WTC11 (cell line): ENCODE results near the gene VSIG2. TPM values are rescaled to one million over a fixed set of nuclear protein-coding genes. Genes with fewer than 3 reads are reported as not detected.

Source experiments
- ATAC-seq: fragments of 200-7000 bp; cut with Tn5 transposase; 2 replicates; pipeline ENCODE4 v1.10.0; 2021; ENCODE audit warnings: mild to moderate bottlenecking, moderate library complexity
- CTCF ChIA-PET: fragments of 300-600 bp; sonication (Branson Sonifier 250); formaldehyde crosslinking; loops from one replicate; lab custom pipeline; 2021; ENCODE audit warnings: antibody characterized with exemption; lab: Charles Lee
- POLR2A ChIA-PET: fragments of 350-600 bp; sonication (Branson Sonifier 250); formaldehyde crosslinking; loops from one replicate; lab custom pipeline; 2021; ENCODE audit warnings: antibody characterized with exemption; lab: Charles Lee
- DNase-seq: peaks from one replicate; pipeline ENCODE4 v3.0.0; 2021; ENCODE audit warnings: low spot score
- H3K27ac Mint-ChIP-seq: 2 replicates; pipeline ENCODE4 v1.8.0; 2021; ENCODE audit warnings: mixed read lengths
- H3K27me3 Mint-ChIP-seq: 2 replicates; pipeline ENCODE4 v1.8.0; 2021; ENCODE audit warnings: low read depth, mild to moderate bottlenecking, moderate library complexity, mixed read lengths
- H3K36me3 Mint-ChIP-seq: 2 replicates; pipeline ENCODE4 v1.8.0; 2021; ENCODE audit warnings: mixed read lengths
- H3K4me1 Mint-ChIP-seq: 2 replicates; pipeline ENCODE4 v1.8.0; 2022; ENCODE audit warnings: mixed read lengths
- H3K4me3 Mint-ChIP-seq: 2 replicates; pipeline ENCODE4 v1.8.0; 2021; ENCODE audit warnings: mild to moderate bottlenecking, moderate library complexity, mixed read lengths
- H3K9me3 Mint-ChIP-seq: 2 replicates; pipeline ENCODE4 v1.8.0; 2021; ENCODE audit warnings: mixed read lengths
- CBFB ChIP-seq: sonication (generic); formaldehyde crosslinking; IDR thresholded peaks from 2 replicates; pipeline ENCODE4 v1.8.1; 2022; ENCODE audit warnings: mild to moderate bottlenecking, low read depth, missing genetic modification reagents
- CREM ChIP-seq: sonication (generic); formaldehyde crosslinking; IDR thresholded peaks from 2 replicates; pipeline ENCODE4 v1.8.1; 2022; ENCODE audit warnings: mild to moderate bottlenecking, missing genetic modification reagents, moderate library complexity
- FOXP1 ChIP-seq: sonication (generic); formaldehyde crosslinking; IDR thresholded peaks from 2 replicates; pipeline ENCODE4 v1.8.0; 2022; ENCODE audit warnings: missing genetic modification reagents, mild to moderate bottlenecking, moderate library complexity, borderline replicate concordance
- MXD4 ChIP-seq: fragments of 250-450 bp; sonication (Bioruptor Pico); IDR thresholded peaks from 2 replicates; pipeline ENCODE4 v1.8.0; 2021; ENCODE audit warnings: mild to moderate bottlenecking, moderate library complexity, borderline replicate concordance
- MYBL2 ChIP-seq: sonication (generic); formaldehyde crosslinking; IDR thresholded peaks from 2 replicates; pipeline ENCODE4 v1.8.1; 2023; ENCODE audit warnings: mild to moderate bottlenecking, moderate library complexity, missing genetic modification reagents
- NFE2L1 ChIP-seq: sonication (generic); formaldehyde crosslinking; IDR thresholded peaks from 2 replicates; pipeline ENCODE4 v1.8.1; 2023; ENCODE audit warnings: missing genetic modification reagents
- PRRX2 ChIP-seq: fragments of 250-450 bp; sonication (Bioruptor Pico); IDR thresholded peaks from 2 replicates; pipeline ENCODE4 v1.8.0; 2021; ENCODE audit warnings: mild to moderate bottlenecking
- TEAD4 ChIP-seq: sonication (generic); formaldehyde crosslinking; IDR thresholded peaks from 2 replicates; pipeline ENCODE4 v1.8.0; 2022; ENCODE audit warnings: mild to moderate bottlenecking, missing genetic modification reagents
- ZNF121 ChIP-seq: sonication (generic); formaldehyde crosslinking; IDR thresholded peaks from 2 replicates; pipeline ENCODE4 v1.8.0; 2023; ENCODE audit warnings: missing genetic modification reagents
- total RNA-seq: library from RNA; stranded (reverse); gene quantifications from 3 replicates; pipeline ENCODE4 v1.2.3, GENCODE V29; 2021
- TF ChIP-seq, protein P1 (sequence below): sonication (generic); formaldehyde crosslinking; IDR thresholded peaks from 2 replicates; pipeline ENCODE4 v1.8.1; 2023; ENCODE audit warnings: mild to moderate bottlenecking, moderate library complexity, missing genetic modification reagents
- TF ChIP-seq, protein P2 (sequence below): sonication (generic); formaldehyde crosslinking; IDR thresholded peaks from 2 replicates; pipeline ENCODE4 v1.8.1; 2023; ENCODE audit warnings: mild to moderate bottlenecking, missing genetic modification reagents, borderline replicate concordance
- TF ChIP-seq, protein P3 (sequence below): sonication (generic); formaldehyde crosslinking; IDR thresholded peaks from 2 replicates; pipeline ENCODE4 v1.8.1; 2023; ENCODE audit warnings: mild to moderate bottlenecking, missing genetic modification reagents, moderate library complexity
- TF ChIP-seq, protein P4 (sequence below): sonication (generic); formaldehyde crosslinking; IDR thresholded peaks from 2 replicates; pipeline ENCODE4 v1.8.1; 2023; ENCODE audit warnings: mild to moderate bottlenecking, missing genetic modification reagents, moderate library complexity
- TF ChIP-seq, protein P5 (sequence below): sonication (generic); formaldehyde crosslinking; IDR thresholded peaks from 2 replicates; pipeline ENCODE4 v1.8.0; 2023; ENCODE audit warnings: missing genetic modification reagents
- TF ChIP-seq, protein P6 (sequence below): sonication (generic); formaldehyde crosslinking; IDR thresholded peaks from 2 replicates; pipeline ENCODE4 v1.8.1; 2022; ENCODE audit warnings: low read depth, mild to moderate bottlenecking, moderate library complexity, missing genetic modification reagents, borderline replicate concordance
- TF ChIP-seq, protein P7 (sequence below): fragments of 250-450 bp; sonication (Bioruptor Pico); conservative IDR thresholded peaks from 2 replicates; pipeline ENCODE4 v1.9.0; 2021; ENCODE audit warnings: mild to moderate bottlenecking
- TF ChIP-seq, protein P8 (sequence below): sonication (generic); formaldehyde crosslinking; conservative IDR thresholded peaks from 2 replicates; pipeline ENCODE4 v1.8.1; 2022; ENCODE audit warnings: mild to moderate bottlenecking, missing genetic modification reagents
- TF ChIP-seq, protein P9 (sequence below): sonication (generic); formaldehyde crosslinking; conservative IDR thresholded peaks from 2 replicates; pipeline ENCODE4 v1.8.1; 2023; ENCODE audit warnings: mild to moderate bottlenecking, low read depth, missing genetic modification reagents, moderate library complexity

The VSIG2 gene
- total RNA-seq, 1 experiment from 2014 or later = 0.79 TPM

DNA sequence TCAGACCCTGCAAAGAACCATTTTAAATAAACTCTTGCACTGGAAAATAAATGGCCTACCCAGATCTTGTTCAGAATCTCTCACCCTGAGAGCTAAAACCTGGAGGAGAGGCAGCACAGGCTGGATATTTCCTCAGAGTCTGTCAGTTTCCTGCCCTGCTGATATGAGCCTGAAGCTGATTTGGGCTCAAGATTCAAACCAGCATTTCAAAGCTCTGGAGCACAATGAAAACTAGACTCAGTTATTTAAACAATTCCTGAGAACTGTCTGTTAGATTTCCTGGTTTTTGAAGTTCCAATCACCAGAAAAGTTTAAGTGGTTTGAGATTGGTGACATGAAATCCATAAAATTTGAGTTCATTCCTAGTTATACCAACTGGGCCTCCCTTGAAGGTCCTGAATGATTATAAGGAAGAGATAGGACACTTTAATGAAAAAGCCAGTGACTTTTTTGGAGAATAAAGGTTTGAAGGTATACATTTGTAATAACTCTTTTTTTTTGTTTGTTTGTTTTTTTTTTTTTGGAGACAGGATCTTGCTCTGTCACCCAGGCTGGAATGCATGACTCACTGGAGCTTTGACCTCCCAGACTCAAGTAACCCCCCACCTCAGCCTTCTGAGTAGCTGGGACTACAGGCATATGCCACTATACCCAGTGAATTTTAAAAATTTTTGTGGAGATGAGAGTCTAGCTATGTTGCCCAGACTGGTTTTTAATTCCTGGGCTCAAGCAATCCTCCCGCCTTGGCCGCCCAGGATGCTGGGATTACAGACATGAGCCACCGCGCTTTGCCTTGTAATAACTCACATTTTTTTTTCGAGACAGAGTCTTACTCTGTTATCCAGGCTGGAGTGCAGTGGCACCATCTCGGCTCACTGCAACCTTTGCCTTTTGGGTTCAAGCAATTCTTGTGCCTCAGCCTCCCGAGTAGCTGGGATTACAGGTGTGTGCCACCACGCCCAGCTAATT, 18.0 kb upstream of the VSIG2 start:
- TF ChIP-seq, protein P1, sequence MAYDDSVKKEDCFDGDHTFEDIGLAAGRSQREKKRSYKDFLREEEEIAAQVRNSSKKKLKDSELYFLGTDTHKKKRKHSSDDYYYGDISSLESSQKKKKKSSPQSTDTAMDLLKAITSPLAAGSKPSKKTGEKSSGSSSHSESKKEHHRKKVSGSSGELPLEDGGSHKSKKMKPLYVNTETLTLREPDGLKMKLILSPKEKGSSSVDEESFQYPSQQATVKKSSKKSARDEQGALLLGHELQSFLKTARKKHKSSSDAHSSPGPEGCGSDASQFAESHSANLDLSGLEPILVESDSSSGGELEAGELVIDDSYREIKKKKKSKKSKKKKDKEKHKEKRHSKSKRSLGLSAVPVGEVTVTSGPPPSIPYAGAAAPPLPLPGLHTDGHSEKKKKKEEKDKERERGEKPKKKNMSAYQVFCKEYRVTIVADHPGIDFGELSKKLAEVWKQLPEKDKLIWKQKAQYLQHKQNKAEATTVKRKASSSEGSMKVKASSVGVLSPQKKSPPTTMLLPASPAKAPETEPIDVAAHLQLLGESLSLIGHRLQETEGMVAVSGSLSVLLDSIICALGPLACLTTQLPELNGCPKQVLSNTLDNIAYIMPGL (CRISPR knock-in tag) = no peak
- TF ChIP-seq, protein P2, sequence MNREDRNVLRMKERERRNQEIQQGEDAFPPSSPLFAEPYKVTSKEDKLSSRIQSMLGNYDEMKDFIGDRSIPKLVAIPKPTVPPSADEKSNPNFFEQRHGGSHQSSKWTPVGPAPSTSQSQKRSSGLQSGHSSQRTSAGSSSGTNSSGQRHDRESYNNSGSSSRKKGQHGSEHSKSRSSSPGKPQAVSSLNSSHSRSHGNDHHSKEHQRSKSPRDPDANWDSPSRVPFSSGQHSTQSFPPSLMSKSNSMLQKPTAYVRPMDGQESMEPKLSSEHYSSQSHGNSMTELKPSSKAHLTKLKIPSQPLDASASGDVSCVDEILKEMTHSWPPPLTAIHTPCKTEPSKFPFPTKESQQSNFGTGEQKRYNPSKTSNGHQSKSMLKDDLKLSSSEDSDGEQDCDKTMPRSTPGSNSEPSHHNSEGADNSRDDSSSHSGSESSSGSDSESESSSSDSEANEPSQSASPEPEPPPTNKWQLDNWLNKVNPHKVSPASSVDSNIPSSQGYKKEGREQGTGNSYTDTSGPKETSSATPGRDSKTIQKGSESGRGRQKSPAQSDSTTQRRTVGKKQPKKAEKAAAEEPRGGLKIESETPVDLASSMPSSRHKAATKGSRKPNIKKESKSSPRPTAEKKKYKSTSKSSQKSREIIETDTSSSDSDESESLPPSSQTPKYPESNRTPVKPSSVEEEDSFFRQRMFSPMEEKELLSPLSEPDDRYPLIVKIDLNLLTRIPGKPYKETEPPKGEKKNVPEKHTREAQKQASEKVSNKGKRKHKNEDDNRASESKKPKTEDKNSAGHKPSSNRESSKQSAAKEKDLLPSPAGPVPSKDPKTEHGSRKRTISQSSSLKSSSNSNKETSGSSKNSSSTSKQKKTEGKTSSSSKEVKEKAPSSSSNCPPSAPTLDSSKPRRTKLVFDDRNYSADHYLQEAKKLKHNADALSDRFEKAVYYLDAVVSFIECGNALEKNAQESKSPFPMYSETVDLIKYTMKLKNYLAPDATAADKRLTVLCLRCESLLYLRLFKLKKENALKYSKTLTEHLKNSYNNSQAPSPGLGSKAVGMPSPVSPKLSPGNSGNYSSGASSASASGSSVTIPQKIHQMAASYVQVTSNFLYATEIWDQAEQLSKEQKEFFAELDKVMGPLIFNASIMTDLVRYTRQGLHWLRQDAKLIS = no peak
- no peak for TF ChIP-seq NFE2L1
- no peak for TF ChIP-seq CREM (CRISPR knock-in tag)

DNA sequence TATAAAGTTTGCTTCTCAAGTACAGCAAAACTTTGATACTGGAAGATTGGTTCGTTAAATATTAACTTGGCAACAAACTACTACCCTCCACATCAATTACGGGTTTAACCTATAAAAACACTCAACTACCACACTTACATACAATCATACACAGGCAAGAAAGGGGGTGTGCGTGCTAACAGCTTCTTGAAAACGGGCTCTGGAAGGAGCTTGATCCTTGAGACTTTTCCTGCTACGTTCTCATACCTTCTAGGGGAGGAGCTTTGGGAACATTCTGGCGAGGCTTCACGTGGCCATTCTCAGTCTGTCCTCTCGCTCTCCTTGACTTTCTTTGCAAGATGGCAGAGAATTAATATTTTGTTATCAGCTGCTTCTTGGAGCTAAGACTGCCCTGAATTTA, 16.9 kb upstream of the VSIG2 start:
- Mint-ChIP-seq H3K9me3 (no peaks in the 10 kb centered on the region), H3K27me3 (no peaks in the 10 kb centered on the region), H3K4me3 (no peak overlapping the region), H3K4me1 (no peaks in the 10 kb centered on the region), H3K36me3 (peaks cover 33% of the 10 kb centered on the region), H3K27ac (no peak overlapping the region)
- POLR2A ChIA-PET = no interaction called here
- DNase-seq = no peak
- no peak for ATAC-seq
- CTCF ChIA-PET = interaction anchor here (0.9 to 3.1 kb wide), 3 partner anchors 9 to 98 kb away, joined by 4 to 12 read pairs (median 5); no protein-coding TSS in a partner anchor
- no peak for TF ChIP-seq FOXP1 (CRISPR knock-in tag)
- no peak for TF ChIP-seq MYBL2 (CRISPR knock-in tag)
- TF ChIP-seq, protein P3, sequence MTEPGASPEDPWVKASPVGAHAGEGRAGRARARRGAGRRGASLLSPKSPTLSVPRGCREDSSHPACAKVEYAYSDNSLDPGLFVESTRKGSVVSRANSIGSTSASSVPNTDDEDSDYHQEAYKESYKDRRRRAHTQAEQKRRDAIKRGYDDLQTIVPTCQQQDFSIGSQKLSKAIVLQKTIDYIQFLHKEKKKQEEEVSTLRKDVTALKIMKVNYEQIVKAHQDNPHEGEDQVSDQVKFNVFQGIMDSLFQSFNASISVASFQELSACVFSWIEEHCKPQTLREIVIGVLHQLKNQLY (CRISPR knock-in tag) = no peak
- TF ChIP-seq, protein P4, sequence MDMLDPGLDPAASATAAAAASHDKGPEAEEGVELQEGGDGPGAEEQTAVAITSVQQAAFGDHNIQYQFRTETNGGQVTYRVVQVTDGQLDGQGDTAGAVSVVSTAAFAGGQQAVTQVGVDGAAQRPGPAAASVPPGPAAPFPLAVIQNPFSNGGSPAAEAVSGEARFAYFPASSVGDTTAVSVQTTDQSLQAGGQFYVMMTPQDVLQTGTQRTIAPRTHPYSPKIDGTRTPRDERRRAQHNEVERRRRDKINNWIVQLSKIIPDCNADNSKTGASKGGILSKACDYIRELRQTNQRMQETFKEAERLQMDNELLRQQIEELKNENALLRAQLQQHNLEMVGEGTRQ (CRISPR knock-in tag) = no peak
- TF ChIP-seq, protein P5, sequence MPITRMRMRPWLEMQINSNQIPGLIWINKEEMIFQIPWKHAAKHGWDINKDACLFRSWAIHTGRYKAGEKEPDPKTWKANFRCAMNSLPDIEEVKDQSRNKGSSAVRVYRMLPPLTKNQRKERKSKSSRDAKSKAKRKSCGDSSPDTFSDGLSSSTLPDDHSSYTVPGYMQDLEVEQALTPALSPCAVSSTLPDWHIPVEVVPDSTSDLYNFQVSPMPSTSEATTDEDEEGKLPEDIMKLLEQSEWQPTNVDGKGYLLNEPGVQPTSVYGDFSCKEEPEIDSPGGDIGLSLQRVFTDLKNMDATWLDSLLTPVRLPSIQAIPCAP = no peak
- no peak for TF ChIP-seq MXD4 (CRISPR knock-in tag)
- TF ChIP-seq, protein P6, sequence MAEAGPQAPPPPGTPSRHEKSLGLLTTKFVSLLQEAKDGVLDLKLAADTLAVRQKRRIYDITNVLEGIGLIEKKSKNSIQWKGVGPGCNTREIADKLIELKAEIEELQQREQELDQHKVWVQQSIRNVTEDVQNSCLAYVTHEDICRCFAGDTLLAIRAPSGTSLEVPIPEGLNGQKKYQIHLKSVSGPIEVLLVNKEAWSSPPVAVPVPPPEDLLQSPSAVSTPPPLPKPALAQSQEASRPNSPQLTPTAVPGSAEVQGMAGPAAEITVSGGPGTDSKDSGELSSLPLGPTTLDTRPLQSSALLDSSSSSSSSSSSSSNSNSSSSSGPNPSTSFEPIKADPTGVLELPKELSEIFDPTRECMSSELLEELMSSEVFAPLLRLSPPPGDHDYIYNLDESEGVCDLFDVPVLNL = no peak
- no peak for TF ChIP-seq TEAD4
- no peak for TF ChIP-seq ZNF121
- TF ChIP-seq, protein P7, sequence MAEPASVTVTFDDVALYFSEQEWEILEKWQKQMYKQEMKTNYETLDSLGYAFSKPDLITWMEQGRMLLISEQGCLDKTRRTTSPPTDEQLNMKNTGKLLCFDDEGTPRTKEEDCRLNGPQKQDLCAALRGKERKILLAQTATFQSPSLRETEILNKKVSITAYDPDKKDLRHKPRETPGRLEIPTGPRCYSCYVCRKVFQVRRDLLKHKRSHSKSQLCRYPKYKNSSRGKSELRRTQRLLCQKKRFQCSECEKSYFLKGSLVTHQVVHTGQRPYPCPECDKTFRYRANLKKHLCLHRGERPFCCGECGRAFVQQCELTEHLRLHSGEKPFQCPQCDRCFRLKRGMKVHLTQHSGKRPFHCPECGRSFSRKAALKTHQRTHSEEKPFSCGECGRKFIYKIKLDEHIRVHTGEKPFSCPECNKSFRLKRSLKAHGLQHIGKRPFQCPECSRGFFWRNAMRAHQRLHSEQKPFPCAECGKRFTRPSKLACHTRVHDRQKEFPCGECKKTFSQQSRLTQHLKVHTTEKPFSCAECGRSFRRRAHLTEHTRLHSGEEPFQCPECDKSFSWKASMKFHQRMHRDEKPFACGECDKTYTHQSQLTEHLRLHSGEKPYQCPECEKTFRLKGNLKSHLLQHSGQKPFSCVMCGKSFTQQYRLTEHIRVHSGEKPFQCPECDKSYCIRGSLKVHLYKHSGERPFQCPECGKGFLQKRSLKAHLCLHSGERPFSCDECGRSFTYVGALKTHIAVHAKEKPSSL (CRISPR knock-in tag) = no peak
- no peak for TF ChIP-seq CBFB (CRISPR knock-in tag)
- no peak for TF ChIP-seq PRRX2 (CRISPR knock-in tag)
- TF ChIP-seq, protein P8, sequence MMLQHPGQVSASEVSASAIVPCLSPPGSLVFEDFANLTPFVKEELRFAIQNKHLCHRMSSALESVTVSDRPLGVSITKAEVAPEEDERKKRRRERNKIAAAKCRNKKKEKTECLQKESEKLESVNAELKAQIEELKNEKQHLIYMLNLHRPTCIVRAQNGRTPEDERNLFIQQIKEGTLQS (CRISPR knock-in tag) = no peak
- TF ChIP-seq, protein P9, sequence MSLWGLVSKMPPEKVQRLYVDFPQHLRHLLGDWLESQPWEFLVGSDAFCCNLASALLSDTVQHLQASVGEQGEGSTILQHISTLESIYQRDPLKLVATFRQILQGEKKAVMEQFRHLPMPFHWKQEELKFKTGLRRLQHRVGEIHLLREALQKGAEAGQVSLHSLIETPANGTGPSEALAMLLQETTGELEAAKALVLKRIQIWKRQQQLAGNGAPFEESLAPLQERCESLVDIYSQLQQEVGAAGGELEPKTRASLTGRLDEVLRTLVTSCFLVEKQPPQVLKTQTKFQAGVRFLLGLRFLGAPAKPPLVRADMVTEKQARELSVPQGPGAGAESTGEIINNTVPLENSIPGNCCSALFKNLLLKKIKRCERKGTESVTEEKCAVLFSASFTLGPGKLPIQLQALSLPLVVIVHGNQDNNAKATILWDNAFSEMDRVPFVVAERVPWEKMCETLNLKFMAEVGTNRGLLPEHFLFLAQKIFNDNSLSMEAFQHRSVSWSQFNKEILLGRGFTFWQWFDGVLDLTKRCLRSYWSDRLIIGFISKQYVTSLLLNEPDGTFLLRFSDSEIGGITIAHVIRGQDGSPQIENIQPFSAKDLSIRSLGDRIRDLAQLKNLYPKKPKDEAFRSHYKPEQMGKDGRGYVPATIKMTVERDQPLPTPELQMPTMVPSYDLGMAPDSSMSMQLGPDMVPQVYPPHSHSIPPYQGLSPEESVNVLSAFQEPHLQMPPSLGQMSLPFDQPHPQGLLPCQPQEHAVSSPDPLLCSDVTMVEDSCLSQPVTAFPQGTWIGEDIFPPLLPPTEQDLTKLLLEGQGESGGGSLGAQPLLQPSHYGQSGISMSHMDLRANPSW (CRISPR knock-in tag) = no peak

More for the DNA sequence above, 18.0 kb upstream of the VSIG2 start:
- ATAC-seq (no peak), DNase-seq (no peak)
- Mint-ChIP-seq H3K27ac (no peak overlapping the region), H3K36me3 (peaks cover 33% of the 10 kb centered on the region), H3K27me3 (no peaks in the 10 kb centered on the region), H3K4me3 (no peak overlapping the region), H3K4me1 (no peaks in the 10 kb centered on the region), H3K9me3 (no peaks in the 10 kb centered on the region)
- POLR2A ChIA-PET = no interaction called here
- CTCF ChIA-PET = interaction anchor here (0.8 to 3.1 kb wide), 3 partner anchors 8 to 24 kb away, joined by 3 to 12 read pairs (median 5); no protein-coding TSS in a partner anchor
